ENCODE results near the gene REC8. TPM values are rescaled to one million over a fixed set of nuclear protein-coding genes. Genes with fewer than 3 reads are reported as not detected.

The REC8 gene
- total RNA-seq, 5 donors from 2014 or later (not counting 1 experiment from before 2014, with no cell fraction given) = 32.4 to 82.5 (median 41.5) TPM

GRCh38 chr14:24184104-24184970 is 12.5 kb downstream of the REC8 start:
- WGBS (ENCODE audit: insufficient coverage) = 97% methylated on average over 14 of the region's 19 CpGs
- no peak overlapping the region for H3K27ac Mint-ChIP-seq
- Histone ChIP-seq H3K4me1 (ENCODE audit: control insufficient read depth in 1 of 2, extremely low read depth in 1 of 2, insufficient read depth in 2 of 2, low read length in 2 of 2) (peaks cover 3 to 27% of the 10 kb centered on the region in 2 experiments), H3K27ac (ENCODE audit: low read length) (no peak overlapping the region), H3K4me3 (ENCODE audit: control insufficient read depth in 1 of 2, extremely low read depth in 1 of 2, low read length in 1 of 2) (no peak overlapping the region), H3K27me3 (replicated peaks in 1 of 2; ENCODE audit: control insufficient read depth in 2 of 2, extremely low read depth in 1 of 2, insufficient read depth in 2 of 2, low read length in 1 of 2) (no peaks in the 10 kb centered on the region), H3K9me3 (no peaks in the 10 kb centered on the region), H3K36me3 (ENCODE audit: control insufficient read depth in 2 of 2, extremely low read depth in 1 of 2, insufficient read depth in 1 of 2, low read length in 1 of 2) (peaks cover 32 to 74% of the 10 kb centered on the region in 2 donors)
- H3K4me1 Mint-ChIP-seq = peaks cover 21 to 25% (median 24%) of the 10 kb centered on the region in 3 donors
- ATAC-seq (replicated peaks in 1 of 4) (no peak), DNase-seq (no peak)
- no peaks in the 10 kb centered on the region for H3K27me3 Mint-ChIP-seq
- POLR2A ChIA-PET = interaction anchor here (0.6 to 0.9 kb wide), 3 partner anchors 11 to 27 kb away, joined by 3 to 5 read pairs (median 3); partner anchors contain the start of gene TM9SF1 (in 1 of the 2)
- no peak overlapping the region for H3K4me3 Mint-ChIP-seq
- CTCF ChIA-PET = interaction anchor here (0.5 to 1.1 kb wide), 2 partner anchors 23 to 553 kb away, joined by 3 to 4 read pairs; no protein-coding TSS in a partner anchor
- peaks cover 35% of the 10 kb centered on the region for H3K36me3 Mint-ChIP-seq
- H3K9me3 Mint-ChIP-seq = no peaks in the 10 kb centered on the region

- H3K36me3 ChIP-seq (ENCODE audit: control insufficient read depth in 2 of 2, extremely low read depth in 1 of 2, insufficient read depth in 1 of 2, low read length in 1 of 2) = peaks cover 28 to 67% of the 10 kb centered on the region in 2 donors
- peaks cover 23 to 29% (median 27%) of the 10 kb centered on the region in 3 donors for H3K4me1 Mint-ChIP-seq
- H3K4me3 Mint-ChIP-seq = no peak overlapping the region
- H3K27ac Mint-ChIP-seq = no peak overlapping the region
- ChIA-PET POLR2A (interaction anchor here (0.7 to 0.9 kb wide), 2 partner anchors 10 to 14 kb away, joined by 3 to 5 read pairs; partner anchors contain the start of gene TM9SF1 (in 1 of the 2)), CTCF (interaction anchor here in 1 of 2 donors (0.5 kb wide), 1 partner anchor 554 kb away, joined by 3 read pairs; no protein-coding TSS in a partner anchor)
- peaks cover 30% of the 10 kb centered on the region for H3K36me3 Mint-ChIP-seq
- ATAC-seq (replicated peaks in 1 of 4) (no peak), DNase-seq (no peak)
- peaks cover 3 to 30% of the 10 kb centered on the region in 2 experiments for H3K4me1 ChIP-seq (ENCODE audit: control insufficient read depth in 1 of 2, extremely low read depth in 1 of 2, insufficient read depth in 2 of 2, low read length in 2 of 2)
- H3K27me3 ChIP-seq (replicated peaks in 1 of 2; ENCODE audit: control insufficient read depth in 2 of 2, extremely low read depth in 1 of 2, insufficient read depth in 2 of 2, low read length in 1 of 2) = no peaks in the 10 kb centered on the region
- WGBS (ENCODE audit: insufficient coverage) = 96% methylated on average over 5 of the region's 7 CpGs
- no peaks in the 10 kb centered on the region for H3K9me3 Mint-ChIP-seq
- H3K4me3 ChIP-seq (ENCODE audit: control insufficient read depth in 1 of 2, extremely low read depth in 1 of 2, low read length in 1 of 2) = no peak overlapping the region
- no peaks in the 10 kb centered on the region for H3K9me3 ChIP-seq
- no peaks in the 10 kb centered on the region for H3K27me3 Mint-ChIP-seq
- no peak overlapping the region for H3K27ac ChIP-seq (ENCODE audit: low read length)
Measured at GRCh38 chr14:24185026-24185425, 13.1 kb downstream of the REC8 start.

GRCh38 chr14:24185741-24186140 is 13.9 kb downstream of the REC8 start:
- H3K27ac ChIP-seq (ENCODE audit: low read length) = no peak overlapping the region
- no peak for DNase-seq
- ChIA-PET CTCF (interaction anchor here in 1 of 2 donors (0.6 to 0.7 kb wide), 2 partner anchors 24 to 41 kb away, joined by 3 read pairs; partner anchors contain the start of gene IRF9), POLR2A (interaction anchor here in 1 of 2 donors (0.9 kb wide), 1 partner anchor 10 kb away, joined by 3 read pairs; the partner anchor contains the start of gene TM9SF1)
- no peaks in the 10 kb centered on the region for H3K9me3 ChIP-seq
- no peaks in the 10 kb centered on the region for H3K27me3 ChIP-seq (replicated peaks in 1 of 2; ENCODE audit: control insufficient read depth in 2 of 2, extremely low read depth in 1 of 2, insufficient read depth in 2 of 2, low read length in 1 of 2)
- no peaks in the 10 kb centered on the region for H3K9me3 Mint-ChIP-seq
- H3K27ac Mint-ChIP-seq = no peak overlapping the region
- peaks cover 3 to 30% of the 10 kb centered on the region in 2 experiments for H3K4me1 ChIP-seq (ENCODE audit: control insufficient read depth in 1 of 2, extremely low read depth in 1 of 2, insufficient read depth in 2 of 2, low read length in 2 of 2)
- no peak overlapping the region for H3K4me3 ChIP-seq (ENCODE audit: control insufficient read depth in 1 of 2, extremely low read depth in 1 of 2, low read length in 1 of 2)
- H3K4me1 Mint-ChIP-seq = peaks cover 23 to 30% (median 27%) of the 10 kb centered on the region in 3 donors
- no peaks in the 10 kb centered on the region for H3K27me3 Mint-ChIP-seq
- ATAC-seq (replicated peaks in 1 of 4) = no peak
- H3K36me3 ChIP-seq (ENCODE audit: control insufficient read depth in 2 of 2, extremely low read depth in 1 of 2, insufficient read depth in 1 of 2, low read length in 1 of 2) = peaks cover 24 to 67% of the 10 kb centered on the region in 2 donors
- H3K36me3 Mint-ChIP-seq = peaks cover 25% of the 10 kb centered on the region
- no peak overlapping the region for H3K4me3 Mint-ChIP-seq
- WGBS (ENCODE audit: insufficient coverage) = 96% methylated on average over 10 of the region's 11 CpGs

- H3K4me3 ChIP-seq (ENCODE audit: control insufficient read depth in 1 of 2, extremely low read depth in 1 of 2, low read length in 1 of 2) = no peak overlapping the region
- Mint-ChIP-seq H3K27ac (peak overlapping the region; percentile 59 to 72), H3K4me1 (peaks cover 28 to 38% (median 30%) of the 10 kb centered on the region in 3 donors), H3K36me3 (peaks cover 26% of the 10 kb centered on the region), H3K4me3 (peak overlapping the region; percentile 70 to 89 (median 86)), H3K9me3 (no peaks in the 10 kb centered on the region), H3K27me3 (no peaks in the 10 kb centered on the region)
- WGBS (ENCODE audit: insufficient coverage) = 100% methylated on average over 3 of the region's 10 CpGs
- no peak overlapping the region for H3K27ac ChIP-seq (ENCODE audit: low read length)
- DNase-seq = no peak
- no peak for ATAC-seq (replicated peaks in 1 of 4)
- no peaks in the 10 kb centered on the region for H3K9me3 ChIP-seq
- peaks cover 20 to 61% of the 10 kb centered on the region in 2 donors for H3K36me3 ChIP-seq (ENCODE audit: control insufficient read depth in 2 of 2, extremely low read depth in 1 of 2, insufficient read depth in 1 of 2, low read length in 1 of 2)
- H3K4me1 ChIP-seq (ENCODE audit: control insufficient read depth in 1 of 2, extremely low read depth in 1 of 2, insufficient read depth in 2 of 2, low read length in 2 of 2) = peaks cover 3 to 30% of the 10 kb centered on the region in 2 experiments
- ChIA-PET CTCF (no interaction called here), POLR2A (interaction anchor here in 1 of 2 donors (0.6 to 0.8 kb wide), 2 partner anchors 26 to 36 kb away, joined by 3 to 7 read pairs; partner anchors contain the start of gene IRF9)
- H3K27me3 ChIP-seq (replicated peaks in 1 of 2; ENCODE audit: control insufficient read depth in 2 of 2, extremely low read depth in 1 of 2, insufficient read depth in 2 of 2, low read length in 1 of 2) = no peaks in the 10 kb centered on the region
Measured at GRCh38 chr14:24186831-24187538, 15.1 kb downstream of the REC8 start.

- Mint-ChIP-seq H3K4me3 (peak overlapping the region; percentile 86 to 89 (median 89)), H3K36me3 (peaks cover 26% of the 10 kb centered on the region), H3K27me3 (no peaks in the 10 kb centered on the region), H3K27ac (peak overlapping the region; percentile 89 to 94), H3K9me3 (no peaks in the 10 kb centered on the region), H3K4me1 (peaks cover 33 to 43% (median 36%) of the 10 kb centered on the region in 3 donors)
- H3K27me3 ChIP-seq (replicated peaks in 1 of 2; ENCODE audit: control insufficient read depth in 2 of 2, extremely low read depth in 1 of 2, insufficient read depth in 2 of 2, low read length in 1 of 2) = no peaks in the 10 kb centered on the region
- no peaks in the 10 kb centered on the region for H3K9me3 ChIP-seq
- CTCF ChIA-PET = interaction anchor here in 1 of 2 donors (1.3 kb wide), 1 partner anchor 26 kb away, joined by 4 read pairs; the partner anchor contains the start of gene IRF9
- 67% methylated on average over 1 of the region's 2 CpGs for WGBS (ENCODE audit: insufficient coverage)
- ATAC-seq (replicated peaks in 1 of 4) = no peak
- H3K36me3 ChIP-seq (ENCODE audit: control insufficient read depth in 2 of 2, extremely low read depth in 1 of 2, insufficient read depth in 1 of 2, low read length in 1 of 2) = peaks cover 21 to 61% of the 10 kb centered on the region in 2 donors
- peak overlapping the region; percentile 84 to 89 for H3K4me3 ChIP-seq (ENCODE audit: control insufficient read depth in 1 of 2, extremely low read depth in 1 of 2, low read length in 1 of 2)
- POLR2A ChIA-PET = interaction anchor here in 1 of 2 donors (0.8 kb wide), 1 partner anchor 26 kb away, joined by 3 read pairs; the partner anchor contains the start of gene IRF9
- H3K27ac ChIP-seq (ENCODE audit: low read length) = peak overlapping the region; percentile 70
- H3K4me1 ChIP-seq (ENCODE audit: control insufficient read depth in 1 of 2, extremely low read depth in 1 of 2, insufficient read depth in 2 of 2, low read length in 2 of 2) = peaks cover 3 to 30% of the 10 kb centered on the region in 2 experiments
- no peak for DNase-seq
Measured at GRCh38 chr14:24187539-24187915, 15.6 kb downstream of the REC8 start.
